ENCODE data around the gene MINPP1.

Gene MINPP1

GRCh38 chr10:87519582-87519981, 14.9 kb downstream of the MINPP1 start:
- in situ Hi-C loops (cut with MboI; ENCODE audit: low sequenced_read_pairs), result no loop called here

DNA sequence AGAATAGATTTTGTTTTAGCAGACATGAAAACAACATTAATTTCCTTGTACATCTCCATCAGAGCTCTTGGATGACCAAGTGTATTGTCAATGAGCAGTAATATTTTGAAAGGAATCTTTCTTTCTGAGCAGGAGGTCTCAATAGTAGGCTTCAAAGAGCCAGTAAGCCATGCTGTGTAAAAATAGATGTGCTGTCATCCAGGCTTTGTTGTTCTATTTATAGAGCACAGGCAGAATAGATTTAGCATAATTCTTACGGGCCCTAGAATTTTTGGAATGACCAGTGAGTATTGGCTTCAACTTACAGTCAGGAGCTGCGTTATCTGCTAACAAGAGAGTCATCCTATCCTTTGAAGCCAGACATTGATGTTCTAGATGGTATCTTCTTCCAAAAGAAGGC, 19.0 kb downstream of the MINPP1 start:
- in situ Hi-C loops (cut with MboI; ENCODE audit: low sequenced_read_pairs), result no loop called here

DNA sequence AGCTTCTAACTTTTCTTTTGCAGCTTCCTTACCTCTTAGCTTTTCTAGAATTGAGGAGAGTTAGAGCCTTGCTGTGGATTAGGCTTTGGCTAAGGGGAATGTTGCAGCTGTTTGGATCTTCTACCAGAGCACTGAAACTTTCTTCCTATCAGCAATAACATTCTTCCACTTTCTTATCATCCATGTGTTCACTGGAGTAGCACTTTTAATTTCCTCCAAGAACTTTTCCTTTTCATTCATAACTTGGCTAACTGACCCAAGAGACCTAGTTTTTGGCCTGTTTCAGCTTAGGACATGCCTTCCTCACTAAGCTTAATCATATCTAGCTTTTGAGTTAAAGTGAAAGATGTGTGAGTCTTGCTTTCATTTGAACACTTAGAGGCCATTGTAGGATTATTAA, 19.6 kb downstream of the MINPP1 start:
- in situ Hi-C loops (cut with MboI; ENCODE audit: low sequenced_read_pairs), result no loop called here

DNA sequence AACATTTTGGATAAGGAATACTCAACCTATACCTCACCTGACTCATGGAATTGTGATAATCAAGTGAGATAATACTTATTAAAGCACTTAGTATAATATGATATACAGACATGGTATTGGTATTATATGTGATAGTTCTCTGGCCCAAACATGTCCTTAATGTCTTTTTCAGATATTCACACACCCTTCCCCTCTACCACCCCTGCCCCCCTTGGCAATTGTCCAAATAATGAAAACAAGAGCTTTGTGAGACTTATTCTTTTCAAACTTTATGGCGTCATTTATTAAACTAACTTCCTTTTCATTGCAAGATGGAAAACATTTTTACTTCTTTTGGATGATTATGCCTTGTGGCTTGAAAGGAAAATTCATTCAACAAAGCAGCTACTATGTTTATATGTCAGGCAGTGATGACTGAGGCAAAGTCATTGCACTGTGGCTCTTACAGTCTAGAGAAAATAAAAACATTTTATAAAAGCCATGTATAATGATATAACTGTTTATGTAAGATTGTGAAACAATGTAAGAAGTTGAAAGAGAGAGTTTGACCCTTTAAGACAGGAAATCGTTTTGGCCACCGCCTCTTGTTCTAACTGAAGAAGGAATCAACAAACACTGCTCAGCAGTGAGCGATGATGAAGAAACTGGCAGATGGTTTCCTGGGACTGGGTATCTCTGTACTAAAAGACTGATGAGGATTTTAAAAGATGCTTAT, 27.4 kb downstream of the MINPP1 start:
- in situ Hi-C loops (cut with MboI; ENCODE audit: low sequenced_read_pairs), result loop anchor here (25.0 kb wide), 1 partner anchor 230 kb away; no protein-coding TSS in a partner anchor

DNA sequence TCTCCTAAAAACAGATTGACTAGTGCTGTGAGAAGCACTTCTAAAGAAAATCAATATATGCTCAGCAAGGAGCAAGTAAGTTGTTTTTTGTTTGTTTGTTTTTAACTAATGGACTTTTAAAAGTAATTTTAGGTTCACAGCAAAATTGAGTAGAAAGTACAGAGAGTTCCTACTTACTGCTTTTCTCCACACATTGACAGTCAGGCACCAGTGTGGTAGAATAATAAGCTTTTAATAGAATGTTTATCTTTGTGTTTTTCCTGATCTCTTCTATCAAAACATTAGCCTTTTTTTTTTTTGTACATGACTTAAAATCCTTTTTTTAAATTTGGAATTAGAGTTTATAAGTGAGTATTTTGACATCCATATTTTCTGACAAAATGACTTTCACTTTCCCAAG, 28.0 kb downstream of the MINPP1 start:
- in situ Hi-C loops (cut with MboI; ENCODE audit: low sequenced_read_pairs), result loop anchor here (25.0 kb wide), 1 partner anchor 230 kb away; no protein-coding TSS in a partner anchor

DNA sequence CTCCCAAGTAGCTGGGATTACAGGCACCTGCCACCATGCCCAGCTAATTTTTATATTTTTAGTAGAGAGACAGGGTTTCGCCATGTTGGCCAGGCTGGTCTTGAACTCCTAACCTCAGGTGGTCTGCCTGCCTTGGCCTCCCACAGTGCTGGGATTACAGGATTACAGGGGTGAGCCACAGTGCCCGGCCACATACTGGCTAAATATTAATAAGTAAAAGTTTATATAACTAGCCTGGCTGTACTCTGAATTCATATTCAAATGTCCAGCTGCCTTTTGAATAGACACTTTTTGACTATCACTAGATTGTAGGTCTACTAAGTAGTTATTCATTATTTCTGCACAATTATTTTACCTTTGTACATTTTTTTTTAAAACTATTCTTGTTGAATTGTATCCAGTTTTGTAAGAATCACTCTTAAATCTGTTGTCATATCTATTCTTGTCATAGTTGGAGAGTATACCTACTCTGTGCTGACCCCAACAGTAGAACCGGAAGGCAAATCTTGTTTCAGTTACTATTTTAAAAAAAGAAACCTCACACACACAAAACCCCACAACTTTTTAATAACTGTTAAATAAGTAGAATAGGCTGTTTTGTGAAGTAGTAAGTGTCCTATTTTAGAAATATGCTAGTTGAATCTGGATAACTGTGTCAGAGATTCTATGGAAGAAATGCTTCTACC, 29.6 kb downstream of the MINPP1 start:
- in situ Hi-C loops (cut with MboI; ENCODE audit: low sequenced_read_pairs), result loop anchor here (25.0 kb wide), 1 partner anchor 228 kb away; no protein-coding TSS in a partner anchor

- in situ Hi-C loops (cut with MboI; ENCODE audit: low sequenced_read_pairs), result loop anchor here (25.0 kb wide), 1 partner anchor 224 kb away; no protein-coding TSS in a partner anchor
Measured at GRCh38 chr10:87538092-87539015, 33.7 kb downstream of the MINPP1 start.

DNA sequence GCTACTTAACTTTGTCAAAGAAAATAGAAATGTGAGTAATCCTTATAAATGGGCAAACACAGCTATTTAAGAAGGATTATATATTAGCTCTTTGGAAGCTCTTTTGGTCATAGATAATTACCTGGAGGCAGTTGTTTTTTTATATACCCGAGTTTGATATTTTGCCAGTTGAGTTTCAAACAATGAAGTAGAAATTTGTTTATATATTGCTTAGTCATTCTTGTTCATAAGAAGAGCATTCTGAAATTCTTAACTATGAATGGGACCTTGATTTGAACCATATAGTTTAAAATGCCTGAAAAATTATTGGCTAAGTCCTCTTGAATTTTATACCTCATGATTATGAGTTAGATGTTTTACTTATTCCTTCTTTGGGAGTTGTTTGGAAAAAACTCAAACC, 36.4 kb downstream of the MINPP1 start:
- in situ Hi-C loops (cut with MboI; ENCODE audit: low sequenced_read_pairs), result loop anchor here (25.0 kb wide), 1 partner anchor 221 kb away; no protein-coding TSS in a partner anchor

DNA sequence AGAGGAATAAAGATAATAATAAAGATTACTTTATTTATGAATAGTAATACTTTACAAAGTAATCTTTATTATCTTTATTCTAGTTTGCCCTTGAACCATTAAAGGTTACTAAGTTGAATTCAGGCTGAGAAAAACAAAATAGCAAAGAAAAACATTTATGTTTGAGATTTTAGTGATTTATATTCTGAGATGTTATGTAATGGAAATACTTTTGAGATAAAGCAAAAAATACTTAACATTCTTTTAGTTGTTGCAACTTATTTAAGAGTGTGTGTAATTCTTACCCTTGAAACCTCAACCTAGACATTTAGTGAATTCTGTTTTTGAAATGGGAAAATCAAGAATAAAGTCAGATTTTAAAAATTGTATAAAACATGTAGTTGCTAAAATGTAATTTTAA, 40.0 kb downstream of the MINPP1 start:
- in situ Hi-C loops (cut with MboI; ENCODE audit: low sequenced_read_pairs), result loop anchor here (25.0 kb wide), 1 partner anchor 218 kb away; no protein-coding TSS in a partner anchor

GRCh38 chr10:87545783-87546182, 41.1 kb downstream of the MINPP1 start:
- in situ Hi-C loops (cut with MboI; ENCODE audit: low sequenced_read_pairs), result loop anchor here (25.0 kb wide), 1 partner anchor 217 kb away; no protein-coding TSS in a partner anchor

DNA sequence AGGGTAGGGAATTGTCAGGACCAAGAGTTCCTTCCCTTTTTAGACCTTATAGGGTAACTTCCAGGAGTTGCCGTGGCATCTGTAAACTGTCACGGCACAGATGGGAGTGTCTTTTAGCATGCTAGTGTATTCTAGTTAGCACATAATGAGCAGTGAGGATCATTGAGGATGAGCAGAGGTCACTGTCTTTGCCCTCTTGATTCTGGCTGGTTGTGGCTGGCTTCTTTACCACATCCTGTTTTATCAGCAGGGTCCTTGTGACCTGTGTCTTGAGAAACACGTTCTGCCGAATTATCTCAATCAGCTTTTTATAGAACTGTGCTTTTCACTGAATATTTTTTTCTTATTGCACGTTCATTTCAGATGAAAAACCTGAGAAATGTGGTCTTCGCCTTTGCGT, 41.5 kb downstream of the MINPP1 start:
- in situ Hi-C loops (cut with MboI; ENCODE audit: low sequenced_read_pairs), result loop anchor here (25.0 kb wide), 1 partner anchor 216 kb away; no protein-coding TSS in a partner anchor

GRCh38 chr10:87546971-87547413, 42.3 kb downstream of the MINPP1 start:
- in situ Hi-C loops (cut with MboI; ENCODE audit: low sequenced_read_pairs), result loop anchor here (25.0 kb wide), 1 partner anchor 215 kb away; no protein-coding TSS in a partner anchor

DNA sequence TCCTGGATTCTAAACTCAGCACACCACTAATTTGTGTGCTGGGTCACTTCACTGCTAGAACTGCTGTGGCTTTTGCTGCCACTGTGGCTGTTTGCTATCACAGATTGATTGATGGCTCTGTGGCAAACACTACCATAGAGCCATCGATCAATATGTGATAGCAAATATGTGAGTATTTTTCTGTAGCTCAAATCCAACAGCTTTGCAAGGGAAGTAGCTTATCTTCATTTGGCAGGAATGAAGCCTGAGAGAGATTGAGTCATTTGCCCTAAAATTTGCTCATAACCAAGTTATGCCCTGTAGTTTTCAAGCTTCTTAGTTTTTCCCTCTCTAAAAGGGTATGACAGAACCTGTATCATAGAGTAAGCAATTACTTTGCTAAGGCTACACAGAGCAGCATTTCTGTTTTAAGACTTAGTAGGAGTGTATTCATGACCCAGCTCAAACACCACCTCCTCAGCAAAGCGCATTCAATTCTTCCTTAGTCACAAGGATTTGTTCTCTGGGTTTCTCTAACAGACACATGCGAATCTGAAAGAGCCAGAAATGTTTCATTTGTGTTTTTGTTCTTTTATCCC, 43.1 kb downstream of the MINPP1 start:
- in situ Hi-C loops (cut with MboI; ENCODE audit: low sequenced_read_pairs), result loop anchor here (25.0 kb wide), 1 partner anchor 214 kb away; no protein-coding TSS in a partner anchor

- in situ Hi-C loops (cut with MboI; ENCODE audit: low sequenced_read_pairs), result no loop called here
Measured at GRCh38 chr10:87550741-87551140, 46.0 kb downstream of the MINPP1 start.

GRCh38 chr10:87551326-87551725, 46.6 kb downstream of the MINPP1 start:
- in situ Hi-C loops (cut with MboI; ENCODE audit: low sequenced_read_pairs), result no loop called here

- in situ Hi-C loops (cut with MboI; ENCODE audit: low sequenced_read_pairs), result no loop called here
Measured at GRCh38 chr10:87552248-87552929, 47.7 kb downstream of the MINPP1 start.

GRCh38 chr10:87557409-87557808, 52.7 kb downstream of the MINPP1 start:
- in situ Hi-C loops (cut with MboI; ENCODE audit: low sequenced_read_pairs), result no loop called here

- in situ Hi-C loops (cut with MboI; ENCODE audit: low sequenced_read_pairs), result no loop called here
Measured at GRCh38 chr10:87558333-87558732, 53.6 kb downstream of the MINPP1 start.

DNA sequence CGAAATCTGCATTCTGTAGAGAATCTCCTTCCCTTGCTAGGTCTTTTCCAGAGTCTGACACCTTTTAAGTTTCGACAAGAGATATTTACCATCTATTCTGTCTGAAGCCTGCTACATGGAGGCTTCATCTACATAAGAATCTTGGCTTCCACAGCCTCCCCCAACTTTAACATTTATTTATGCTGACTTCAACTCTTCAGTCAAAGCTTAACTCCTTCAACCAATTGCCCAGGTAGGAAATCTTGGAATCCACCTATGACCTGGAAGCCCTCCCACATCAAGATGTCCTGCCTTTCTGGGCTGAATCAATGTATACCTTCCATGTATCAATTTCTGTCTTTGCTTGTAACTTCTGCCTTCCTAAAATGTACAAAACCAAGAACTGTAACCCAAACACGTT, 54.7 kb downstream of the MINPP1 start:
- in situ Hi-C loops (cut with MboI; ENCODE audit: low sequenced_read_pairs), result no loop called here
